GM21717 (cell line): Measurements from ENCODE around the gene MOV10.

ENCODE experiments used
- ATAC-seq: cut with Tn5 transposase; IDR thresholded peaks from one replicate; pipeline ENCODE4 v1.9.1; 2021; ENCODE audit warnings: mild to moderate bottlenecking, moderate library complexity; ENCODE audit not compliant: unreplicated experiment

The MOV10 gene

GRCh38 chr1:112697781-112698201 lies 23.3 kb downstream of the MOV10 start:
- ATAC-seq = no peak

- ATAC-seq = no peak
These were observed 24.2 kb downstream of the MOV10 start for GRCh38 chr1:112698366-112699310.

GRCh38 chr1:112699425-112700144 lies 25.1 kb downstream of the MOV10 start:
- ATAC-seq = no peak

GRCh38 chr1:112700290-112701226 lies 26.1 kb downstream of the MOV10 start:
- ATAC-seq = peak; percentile 36

DNA sequence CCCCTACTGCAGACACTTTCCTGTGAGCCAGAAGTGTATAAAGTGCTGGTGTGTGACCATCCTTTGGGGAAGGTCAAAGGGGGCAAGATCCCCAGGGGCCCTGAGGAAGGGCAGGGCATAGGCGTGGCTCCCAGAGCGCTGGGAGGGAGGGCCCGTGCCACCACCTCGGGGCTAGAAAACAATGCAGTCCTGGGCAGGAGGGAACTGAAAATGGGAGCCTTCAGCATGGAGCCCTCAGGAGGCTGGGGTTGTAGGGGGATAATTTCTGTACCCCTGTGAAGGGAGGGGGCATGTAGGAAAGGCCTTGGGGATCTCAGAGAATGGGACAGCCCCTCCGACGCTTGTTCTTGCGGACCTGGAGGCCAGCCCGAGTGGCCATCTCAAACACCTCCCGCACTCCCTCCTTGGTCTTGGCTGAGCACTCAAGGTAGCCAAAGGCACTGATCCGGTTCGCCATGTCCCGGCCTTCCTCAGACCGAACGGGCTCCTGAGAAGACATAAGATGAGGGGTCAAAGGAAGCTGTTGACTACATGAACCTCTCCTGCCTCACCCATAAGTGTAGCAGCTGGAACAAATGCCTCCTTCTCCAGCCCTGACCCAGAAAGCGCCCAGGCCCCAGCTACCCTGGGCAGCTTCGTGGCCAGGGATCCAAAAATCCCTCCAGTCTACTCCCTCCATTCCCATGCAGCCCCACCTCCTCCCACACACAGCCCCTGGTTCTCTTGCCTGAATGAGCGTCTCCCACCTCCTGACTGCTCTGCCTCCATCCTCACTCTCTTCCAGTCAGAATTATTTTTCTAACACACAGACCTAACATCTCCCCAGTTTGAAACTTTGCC lies 27.0 kb downstream of the MOV10 start:
- no peak for ATAC-seq

DNA sequence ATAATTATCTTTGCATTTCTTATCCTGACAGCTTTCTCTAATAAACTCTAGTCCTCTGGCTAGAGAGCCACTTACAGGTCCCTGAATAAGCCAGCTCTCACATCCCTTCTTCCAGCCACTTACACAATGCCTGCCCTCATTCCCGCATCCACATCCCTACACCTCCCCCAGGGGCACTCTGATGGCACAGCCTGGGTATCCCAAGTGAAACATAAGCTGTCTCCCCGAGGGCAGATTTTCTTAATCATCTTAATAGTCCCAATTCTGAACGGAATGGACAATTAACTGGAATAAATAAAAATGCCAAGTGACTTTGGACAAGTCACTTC lies 27.6 kb downstream of the MOV10 start:
- ATAC-seq = no peak

- ATAC-seq = no peak
These were observed 28.2 kb downstream of the MOV10 start for GRCh38 chr1:112702420-112703261.

DNA sequence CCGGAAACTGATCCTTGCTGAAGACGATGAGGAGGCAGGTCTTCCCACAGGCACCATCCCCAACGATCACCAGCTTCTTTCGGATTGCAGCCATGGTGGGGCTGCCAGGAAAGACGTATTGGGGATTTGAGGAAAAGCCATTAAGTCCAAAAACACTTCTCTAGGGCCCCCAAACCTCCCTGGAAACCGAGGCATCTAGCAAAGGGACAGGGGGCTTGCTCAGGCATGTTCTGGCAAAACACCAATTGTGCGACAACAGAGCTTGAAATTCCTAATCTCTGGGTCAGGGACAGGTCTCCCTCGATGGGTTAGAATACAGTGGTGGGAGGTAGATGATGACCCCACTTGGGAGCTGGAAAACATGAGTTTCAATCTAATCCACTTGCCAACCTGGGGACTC lies 29.2 kb downstream of the MOV10 start:
- no peak for ATAC-seq

- no peak for ATAC-seq
These were observed 30.0 kb downstream of the MOV10 start for GRCh38 chr1:112704391-112704933.

DNA sequence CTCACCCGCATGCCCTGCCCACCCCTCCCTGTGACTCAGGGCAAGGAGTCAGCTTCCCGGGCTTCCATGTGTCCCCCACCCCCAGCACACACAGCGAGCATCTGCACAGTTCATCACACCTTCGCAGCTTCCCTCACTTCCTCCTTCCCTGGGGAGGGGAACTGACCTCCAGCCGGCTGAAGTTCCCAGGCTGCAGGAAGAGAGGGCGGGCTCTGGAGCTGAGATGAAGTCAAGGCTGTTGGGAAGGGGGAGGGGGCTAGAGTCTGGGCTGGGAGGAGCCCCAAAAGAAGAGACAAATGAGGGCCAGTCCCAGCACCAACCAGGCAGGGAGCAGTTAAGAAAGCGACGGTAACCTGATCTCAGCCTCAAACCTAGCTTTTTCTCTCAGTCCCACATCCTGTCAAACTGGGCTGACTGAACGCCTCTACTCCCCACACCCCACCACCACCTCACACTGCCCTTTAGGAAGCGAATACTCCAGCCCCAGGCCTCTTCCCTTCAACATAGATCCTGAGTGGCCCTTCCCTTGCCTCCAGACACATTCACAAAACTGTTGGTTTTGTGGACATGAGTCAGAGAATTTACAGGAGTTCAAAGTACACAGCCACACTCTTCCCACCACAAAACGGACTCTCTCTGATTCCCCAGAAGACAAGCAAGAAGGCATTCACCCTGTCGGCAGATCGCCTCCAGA lies 30.6 kb downstream of the MOV10 start:
- peak; percentile 52 for ATAC-seq

GRCh38 chr1:112706505-112707220 lies 32.2 kb downstream of the MOV10 start, which contains the start of gene RHOC:
Gene RHOC, minus strand, starts transcription at chr1:112707127. Its CDS starts 3,328 bp downstream, at chr1:112703799.
- peak; percentile 49 for ATAC-seq

- ATAC-seq = peak; percentile 55
These were observed 33.0 kb downstream of the MOV10 start for GRCh38 chr1:112707221-112708001.

DNA sequence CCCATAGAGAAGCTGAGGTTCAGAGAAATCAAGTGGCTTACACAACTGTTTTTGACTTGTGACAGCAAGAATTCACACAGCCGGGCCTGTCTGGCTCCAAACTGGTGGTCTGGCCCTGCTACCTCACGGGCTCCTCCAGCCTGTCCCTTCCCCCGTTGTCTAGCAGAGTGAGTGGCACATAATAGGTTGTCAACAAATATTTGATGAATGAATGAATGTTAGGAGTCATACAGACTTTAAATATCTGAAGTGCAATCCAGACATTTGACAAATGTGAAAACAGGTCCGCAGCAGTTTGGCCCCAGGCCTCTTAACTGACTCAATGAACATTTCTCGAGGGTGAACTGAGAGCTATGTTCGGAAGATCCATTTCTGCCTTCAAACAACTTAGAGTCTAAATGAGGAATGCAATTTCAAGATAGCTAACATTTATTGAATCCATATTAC lies 33.6 kb downstream of the MOV10 start:
- ATAC-seq = no peak

DNA sequence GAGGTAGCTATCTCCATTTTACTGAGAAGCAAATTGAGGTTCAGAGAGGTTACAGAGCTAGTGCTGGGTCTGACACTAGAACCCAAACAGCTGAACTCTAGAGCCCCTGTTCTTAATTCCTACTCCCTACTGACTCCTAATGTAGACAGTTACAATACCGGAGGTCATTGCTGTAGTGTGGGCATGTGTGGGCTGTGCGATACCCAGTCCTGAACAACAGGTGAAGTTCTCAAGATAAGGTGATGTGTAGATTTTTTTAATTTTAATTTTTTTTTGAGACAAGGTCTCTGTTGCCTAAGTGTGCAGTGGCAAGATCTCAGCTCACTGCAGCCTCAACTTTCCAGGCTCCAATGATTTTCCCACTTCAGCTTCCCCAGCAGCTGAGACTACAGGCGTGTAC lies 34.0 kb downstream of the MOV10 start:
- no peak for ATAC-seq

DNA sequence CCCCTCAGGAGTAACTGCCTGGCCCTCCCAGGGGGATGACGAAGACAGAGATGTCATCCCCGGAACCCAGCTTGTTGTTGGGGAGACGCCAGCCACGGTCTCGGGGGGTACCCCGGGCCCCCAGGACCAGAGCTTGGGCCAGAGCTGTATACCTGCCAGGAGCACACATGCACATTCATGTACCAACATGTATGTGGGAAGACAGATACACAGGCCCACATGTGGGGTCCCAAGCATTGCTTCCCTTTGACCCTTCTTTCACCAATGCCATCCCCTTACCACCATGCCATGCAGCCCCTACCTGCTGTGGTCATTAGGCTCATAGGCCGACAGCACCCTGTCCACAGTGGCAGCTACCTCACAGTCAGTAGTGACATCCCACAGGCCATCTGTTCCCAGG lies 35.7 kb downstream of the MOV10 start:
- ATAC-seq = no peak

GRCh38 chr1:112710586-112710985 lies 36.1 kb downstream of the MOV10 start:
- ATAC-seq = no peak

GRCh38 chr1:112711041-112711440 lies 36.6 kb downstream of the MOV10 start:
- ATAC-seq = no peak
